ENCODE measurements around the gene LPP.
"Not testable (repeated sequence)": the region's sequence is repeated elsewhere in the genome, so short reads cannot be mapped to it uniquely, and the experiment has no call there.

Gene LPP

DNA sequence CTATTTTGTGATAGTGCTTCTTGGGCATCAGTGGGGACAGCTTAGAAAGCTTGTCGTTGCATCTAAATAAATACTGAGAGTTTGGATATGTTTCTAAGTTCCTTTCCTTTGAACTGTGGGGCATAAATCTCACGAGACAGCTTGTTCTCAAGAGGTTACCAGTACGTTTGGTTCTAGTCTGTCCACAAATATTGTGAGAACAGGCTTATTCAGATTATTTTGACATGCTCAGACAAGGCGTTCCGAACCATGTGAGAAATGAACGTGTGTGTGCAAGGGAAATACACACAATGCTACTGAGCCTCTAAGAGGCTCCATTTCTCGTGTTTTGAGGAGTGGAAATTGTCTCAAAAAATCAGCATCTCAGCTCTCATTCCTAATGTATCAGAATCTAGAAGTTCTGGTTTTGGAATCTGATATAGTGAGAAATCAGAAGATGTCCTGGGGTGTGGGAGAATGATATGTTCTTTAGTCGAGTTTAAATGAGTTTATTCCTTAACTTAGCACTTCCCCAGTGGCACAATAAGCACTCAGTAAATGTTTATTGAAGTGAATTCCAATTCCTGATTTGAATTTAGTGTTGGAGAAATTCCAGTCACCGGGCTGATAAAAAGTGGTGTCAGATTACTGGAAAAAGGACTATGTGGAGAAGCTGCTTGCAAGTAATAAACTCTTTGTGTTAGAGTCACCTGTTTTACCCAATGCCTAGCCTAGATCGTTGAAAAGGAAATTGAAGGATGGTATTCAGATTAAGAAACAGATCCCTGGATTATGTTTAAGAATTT, 481.5 kb downstream of the LPP start:
- no peak for DNase-seq (ENCODE audit: low read depth)

DNA sequence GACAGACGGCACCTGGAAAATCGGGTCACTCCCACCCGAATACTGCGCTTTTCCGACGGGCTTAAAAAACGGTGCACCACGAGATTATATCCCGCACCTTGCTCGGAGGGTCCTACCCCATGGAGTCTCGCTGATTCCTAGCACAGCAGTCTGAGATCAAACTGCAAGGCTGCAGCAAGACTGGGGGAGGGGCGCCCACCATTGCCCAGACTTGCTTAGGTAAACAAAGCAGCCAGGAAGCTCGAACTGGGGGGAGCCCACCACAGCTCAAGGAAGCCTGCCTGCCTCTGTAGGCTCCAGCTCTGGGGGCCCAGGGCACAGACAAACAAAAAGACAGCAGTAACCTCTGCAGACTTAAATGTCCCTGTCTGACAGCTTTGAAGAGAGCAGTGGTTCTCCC, 482.3 kb downstream of the LPP start:
- not testable (repeated sequence) for DNase-seq (ENCODE audit: low read depth)

DNA sequence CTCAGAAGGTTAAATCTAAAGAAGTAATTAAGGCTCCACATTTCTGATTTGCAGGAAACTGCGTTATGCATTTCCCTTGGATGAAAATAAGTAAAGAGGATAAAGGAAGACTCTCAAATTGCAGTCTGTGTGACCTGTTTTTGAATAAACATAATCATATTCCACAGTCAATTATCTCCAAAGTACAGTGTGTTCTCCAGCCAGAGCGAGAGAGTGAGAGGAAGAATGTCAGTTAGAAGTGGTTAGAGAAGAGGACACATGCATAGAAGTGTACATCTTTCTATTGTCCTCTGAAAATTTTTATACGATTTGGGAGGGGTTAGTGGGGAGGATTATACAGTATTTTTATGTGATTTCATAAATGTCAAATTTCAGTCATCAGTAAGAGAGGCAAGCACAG, 487.1 kb downstream of the LPP start:
- no peak for DNase-seq (ENCODE audit: low read depth)

DNA sequence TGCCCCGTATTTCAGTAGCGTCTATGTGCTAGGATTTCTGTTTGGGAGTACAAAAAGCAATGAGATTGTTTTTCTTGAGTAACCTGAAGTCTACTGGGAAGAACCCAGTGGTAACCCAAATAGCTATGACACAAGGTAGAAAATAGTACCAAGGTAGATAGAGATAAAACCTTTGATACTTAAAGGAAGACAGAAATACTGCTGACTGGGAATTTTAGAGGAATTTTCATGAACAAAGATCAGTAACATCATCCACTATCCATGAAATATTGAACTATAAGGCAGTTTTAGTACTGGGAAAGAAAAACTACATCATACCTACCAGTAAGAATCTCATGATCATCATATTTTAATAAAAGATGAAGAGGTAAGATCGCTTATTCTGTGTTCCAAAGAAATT, 489.8 kb downstream of the LPP start:
- no peak for DNase-seq (ENCODE audit: low read depth)

DNA sequence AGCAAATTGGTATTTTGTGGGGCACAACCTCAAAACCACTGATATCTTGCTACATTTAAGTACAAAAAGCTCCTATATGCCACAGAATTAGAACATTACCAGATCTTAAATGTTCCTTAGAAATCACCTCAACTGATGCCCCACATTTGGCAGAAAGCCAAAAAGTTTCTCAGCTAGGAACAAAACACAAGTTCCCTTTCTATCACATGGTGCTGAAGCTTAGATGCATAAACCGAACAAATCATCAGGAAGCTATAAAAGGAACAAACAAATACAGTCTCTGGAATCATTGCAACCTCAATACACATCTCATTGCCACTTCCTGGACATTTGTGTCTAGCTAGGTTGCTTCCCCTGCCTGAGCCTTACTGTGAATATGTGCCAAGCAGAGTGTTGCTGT, 492.6 kb downstream of the LPP start:
- DNase-seq (ENCODE audit: low read depth): no peak

DNA sequence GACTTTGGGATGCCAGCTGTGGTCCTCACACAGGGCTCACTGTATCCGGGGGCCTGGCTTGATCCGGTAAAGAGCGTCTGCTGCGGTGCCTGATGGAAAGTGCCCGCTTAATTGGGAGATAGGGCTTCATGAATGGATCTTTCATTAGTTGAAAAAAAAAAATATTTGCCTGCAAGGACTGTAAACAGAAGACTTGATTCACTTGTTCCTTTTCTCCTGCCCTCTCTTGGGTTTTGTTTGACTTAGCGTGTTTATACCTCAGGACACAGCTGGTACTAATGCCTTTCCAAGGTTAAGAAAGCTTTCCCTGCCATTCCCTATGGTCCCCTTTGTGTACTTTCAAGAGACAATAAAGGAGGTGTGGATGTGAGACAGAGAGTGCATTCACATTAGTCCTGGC, 493.3 kb downstream of the LPP start:
- no peak for DNase-seq (ENCODE audit: low read depth)

DNA sequence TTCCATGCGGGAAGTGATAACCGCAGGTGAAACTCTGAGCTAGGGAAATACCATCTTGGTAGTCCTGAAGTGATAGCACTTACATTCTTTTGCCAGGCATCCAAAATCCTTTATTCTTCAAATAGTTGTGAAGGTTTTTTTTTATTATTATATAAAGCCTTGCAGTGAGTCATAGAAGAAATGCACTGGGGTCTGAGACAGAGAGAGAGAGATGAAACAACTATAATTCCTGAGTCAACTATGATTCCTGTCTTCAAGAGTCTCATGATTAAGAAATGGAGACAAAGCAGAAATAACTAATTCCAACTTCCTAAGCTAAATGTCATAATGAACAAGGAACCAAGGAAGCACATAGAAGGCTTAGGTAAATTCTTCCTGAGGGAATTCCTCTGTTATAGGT, 495.6 kb downstream of the LPP start:
- no peak for DNase-seq (ENCODE audit: low read depth)

DNA sequence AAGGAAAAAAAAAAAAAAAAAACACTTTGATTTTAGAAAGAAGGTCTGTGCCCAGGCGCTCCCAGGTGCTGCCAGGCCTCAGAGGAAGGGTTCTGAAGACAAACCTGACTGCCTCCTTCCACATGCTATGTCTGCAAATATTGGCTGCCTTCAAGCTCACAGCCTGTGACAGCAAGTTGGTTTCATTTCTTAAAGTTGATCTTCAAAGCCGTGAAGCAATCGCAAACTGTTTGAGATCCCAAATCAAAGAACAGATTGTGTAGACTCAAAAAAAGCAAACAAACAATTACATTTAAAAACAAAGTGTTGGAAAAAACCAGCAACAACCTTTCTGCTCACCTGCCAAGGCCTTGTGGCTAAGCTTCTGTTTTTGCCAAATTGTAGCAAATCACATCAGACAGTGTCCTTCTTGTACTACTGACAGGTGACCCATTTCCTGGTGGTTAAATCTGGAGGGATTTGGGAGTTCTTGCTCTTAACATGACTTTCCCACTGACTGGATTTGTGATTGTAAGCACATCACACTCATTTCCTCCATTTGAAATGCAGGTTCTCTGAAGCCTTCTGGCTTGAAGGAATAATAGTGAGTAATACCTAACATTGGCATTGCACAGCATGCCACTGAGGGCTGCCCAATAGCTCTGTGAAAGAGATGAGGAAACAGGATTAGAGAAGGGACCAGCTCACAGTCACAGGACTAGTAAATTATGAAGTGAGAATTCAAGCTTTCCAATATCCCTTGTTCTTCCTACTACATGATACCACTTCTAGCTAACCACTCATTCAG, 502.4 kb downstream of the LPP start:
- no peak for DNase-seq (ENCODE audit: low read depth)

DNA sequence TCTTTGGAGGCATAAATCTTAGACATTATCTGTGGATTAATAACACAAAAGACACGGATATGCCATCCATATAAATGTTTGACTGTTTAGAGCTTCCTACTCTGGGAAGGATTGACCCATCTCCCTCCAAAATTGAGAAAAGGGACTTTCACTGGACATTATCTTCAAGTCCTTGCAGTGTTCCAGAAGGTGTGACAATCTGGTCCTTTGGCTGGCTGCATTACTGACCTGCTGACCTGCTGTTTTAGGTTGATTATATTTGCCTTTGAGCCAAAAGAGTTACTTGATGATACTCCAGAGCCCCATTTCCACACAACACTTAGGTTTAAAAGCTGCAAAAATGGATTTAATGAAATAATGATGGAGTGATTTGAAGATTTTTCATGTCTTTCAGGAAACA, 504.6 kb downstream of the LPP start:
- no peak for DNase-seq (ENCODE audit: low read depth)

DNA sequence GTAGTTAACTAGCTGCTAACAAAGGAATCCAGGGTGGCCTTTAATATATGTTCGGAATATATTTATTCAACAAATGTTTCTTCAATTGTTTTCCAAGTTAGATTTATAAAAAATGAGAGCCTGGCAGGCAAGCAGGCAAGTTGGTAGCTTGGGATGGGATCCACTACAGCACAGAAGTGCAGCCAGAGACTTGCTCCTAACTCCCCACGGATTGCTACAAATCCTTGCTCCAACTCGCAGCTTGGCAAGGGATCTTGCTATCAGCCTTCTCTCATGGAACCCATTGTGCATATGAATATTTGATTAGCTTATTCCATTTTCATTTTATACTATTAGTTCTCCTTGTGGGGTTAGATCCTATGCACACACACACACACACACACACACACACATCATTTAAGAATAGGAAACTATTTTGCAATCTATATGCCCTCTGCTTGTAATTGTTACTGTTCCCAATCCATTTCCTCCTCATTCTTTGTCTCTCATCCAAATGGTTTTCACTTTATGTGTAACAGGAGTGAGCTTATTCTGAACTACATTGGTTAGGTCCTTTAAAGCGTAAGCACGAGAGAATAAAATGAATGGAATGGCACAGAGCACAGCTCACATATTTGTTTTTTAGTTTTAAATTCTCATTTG, 505.6 kb downstream of the LPP start:
- no peak for DNase-seq (ENCODE audit: low read depth)

DNA sequence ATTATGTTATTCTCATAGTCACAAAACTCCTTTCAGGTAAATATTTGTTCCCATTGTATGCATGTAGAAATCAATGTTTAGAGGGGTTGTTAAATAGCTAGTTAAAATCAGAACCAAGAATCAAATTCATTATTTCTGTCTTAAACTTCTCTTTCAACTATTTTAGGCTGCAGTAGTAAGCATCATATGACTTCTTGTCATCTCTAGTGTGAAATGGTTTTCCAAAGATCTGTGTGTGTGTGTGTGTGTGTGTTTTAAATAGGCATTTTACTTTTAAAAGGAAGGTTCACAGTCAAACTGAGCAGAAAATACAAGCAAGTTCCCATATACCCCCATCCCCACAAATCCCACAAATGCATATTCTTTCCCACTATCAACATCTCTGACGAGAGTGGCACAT, 506.5 kb downstream of the LPP start:
- DNase-seq (ENCODE audit: low read depth): no peak

DNA sequence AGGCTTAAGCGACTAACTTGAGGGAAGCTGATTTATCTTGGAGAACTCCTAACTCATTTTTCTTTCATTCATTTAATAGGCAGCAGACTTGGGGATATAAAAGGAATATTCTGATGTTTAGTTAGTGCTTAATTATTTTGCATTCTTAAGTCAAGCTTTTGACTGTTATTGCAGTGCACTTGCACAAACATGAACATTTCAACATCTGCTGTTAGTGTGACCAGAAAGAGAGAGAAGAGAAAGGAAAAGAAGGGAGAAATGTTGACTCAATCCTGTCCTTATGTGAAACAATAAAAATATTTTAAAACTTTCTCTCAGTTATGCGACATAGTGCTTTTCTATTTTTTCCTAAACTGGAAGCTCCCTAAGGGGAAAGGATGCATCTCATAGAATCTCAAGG, 507.8 kb downstream of the LPP start:
- no peak for DNase-seq (ENCODE audit: low read depth)

DNA sequence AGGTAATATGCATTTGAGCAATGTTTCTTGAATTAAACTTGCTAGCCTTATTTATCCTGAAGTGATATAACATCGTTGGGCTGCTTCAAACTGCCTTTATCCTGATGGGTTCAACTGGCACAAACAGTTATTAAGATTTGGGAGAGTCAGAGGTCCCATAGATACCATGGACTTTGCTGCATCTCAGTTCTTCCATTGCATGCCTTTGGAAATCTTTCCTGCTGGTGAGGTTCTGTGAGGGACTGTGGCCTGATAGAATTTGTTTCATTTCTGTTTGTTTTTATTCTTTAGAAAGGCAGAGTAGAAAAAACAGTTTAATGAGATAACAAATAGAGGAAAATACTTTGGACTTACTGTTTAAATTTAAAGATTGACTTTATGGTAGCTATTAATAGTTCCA, 508.3 kb downstream of the LPP start:
- no peak for DNase-seq (ENCODE audit: low read depth)

DNA sequence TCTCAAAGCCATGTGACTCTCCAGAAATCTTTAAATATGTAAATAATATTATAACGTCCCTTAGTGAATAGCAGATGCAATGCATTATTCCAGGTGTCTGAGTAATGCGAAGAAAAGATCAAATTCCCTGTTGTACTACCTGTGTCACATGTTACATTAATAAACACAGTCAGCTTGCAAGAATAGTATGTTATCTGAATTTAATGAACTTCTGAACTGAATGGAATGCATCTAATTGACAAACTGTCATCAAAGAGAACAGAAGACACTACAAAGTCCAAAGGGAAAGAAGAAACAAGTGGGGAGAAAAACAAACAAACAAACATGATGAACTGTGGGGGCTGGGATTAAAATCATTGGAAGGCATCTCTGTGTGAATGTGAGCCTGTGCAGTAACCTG, 508.8 kb downstream of the LPP start:
- DNase-seq (ENCODE audit: low read depth): no peak

DNA sequence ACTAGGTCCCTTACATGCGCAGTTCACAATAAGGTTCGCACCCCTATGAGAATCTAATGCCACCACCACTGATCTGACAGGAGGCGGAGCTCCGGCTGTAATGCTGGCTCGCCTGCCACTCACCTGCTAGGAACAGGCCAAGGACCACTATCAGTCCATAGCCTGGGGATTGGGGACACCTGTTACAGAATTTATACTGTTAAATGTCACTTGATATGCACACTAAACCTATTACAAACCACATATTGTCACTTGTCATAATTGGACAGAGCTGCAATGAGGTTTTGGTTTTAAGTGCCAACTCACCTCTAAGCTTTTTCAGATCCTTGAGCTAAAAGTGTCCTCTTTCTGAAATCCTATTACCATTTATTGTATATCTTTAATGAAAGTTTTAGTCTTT, 509.9 kb downstream of the LPP start:
- DNase-seq (ENCODE audit: low read depth): no peak

DNA sequence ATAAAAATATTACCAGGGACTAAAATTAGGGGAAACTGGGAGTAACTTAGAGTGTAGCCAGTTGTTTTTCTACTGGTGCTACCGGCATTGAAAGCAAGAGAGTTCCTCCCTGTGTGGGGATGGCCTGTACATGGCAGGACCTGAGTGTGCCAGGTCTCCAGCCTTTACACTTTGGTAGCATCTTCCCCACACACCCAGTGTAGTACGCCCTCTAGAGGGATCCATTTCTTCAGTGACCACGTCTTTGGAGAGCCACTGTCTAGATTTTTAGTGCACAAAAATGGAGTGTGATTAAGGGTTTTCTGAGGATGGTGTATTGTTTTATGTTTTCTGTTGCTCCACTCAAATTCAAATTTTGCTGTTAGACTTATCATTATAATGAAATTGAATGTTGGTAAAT, 510.8 kb downstream of the LPP start:
- no peak for DNase-seq (ENCODE audit: low read depth)

DNA sequence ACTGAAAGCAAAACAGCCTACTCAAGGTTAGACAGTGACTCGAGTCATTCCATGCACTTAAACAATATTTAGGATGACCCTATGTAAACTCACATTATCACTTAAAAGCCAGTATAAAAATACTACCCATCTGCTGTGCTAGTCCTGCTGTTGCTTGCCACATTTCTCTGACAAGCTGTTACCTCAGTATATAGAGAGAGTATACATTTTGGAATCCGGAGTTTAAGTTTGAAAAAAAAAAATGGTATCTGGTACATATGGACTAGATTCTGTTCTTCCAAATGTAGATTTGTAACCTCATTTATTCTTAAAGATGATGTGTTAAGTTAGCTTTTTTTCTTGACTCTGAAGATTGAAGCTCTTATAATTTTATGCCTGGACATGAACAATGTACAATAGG, 514.0 kb downstream of the LPP start:
- DNase-seq (ENCODE audit: low read depth): no peak

DNA sequence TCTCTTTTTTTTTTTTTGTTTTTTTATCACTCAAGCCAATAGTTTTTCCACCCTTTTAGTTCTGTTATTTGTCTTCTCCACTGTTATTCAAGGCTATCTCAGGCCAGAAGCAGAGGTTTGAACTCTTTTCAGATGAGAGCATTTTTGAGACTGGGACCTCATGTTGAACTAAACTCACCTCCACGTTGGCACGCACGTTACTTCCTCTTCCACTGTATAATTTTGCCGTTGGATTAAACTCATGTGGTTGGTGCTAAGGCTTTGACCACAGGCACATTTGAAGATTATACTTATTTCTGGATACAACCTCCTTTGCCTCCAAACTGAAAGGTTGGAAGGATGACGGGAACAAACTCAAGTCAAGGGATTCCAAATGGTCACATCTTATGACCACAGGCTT, 516.5 kb downstream of the LPP start:
- DNase-seq (ENCODE audit: low read depth): no peak

DNA sequence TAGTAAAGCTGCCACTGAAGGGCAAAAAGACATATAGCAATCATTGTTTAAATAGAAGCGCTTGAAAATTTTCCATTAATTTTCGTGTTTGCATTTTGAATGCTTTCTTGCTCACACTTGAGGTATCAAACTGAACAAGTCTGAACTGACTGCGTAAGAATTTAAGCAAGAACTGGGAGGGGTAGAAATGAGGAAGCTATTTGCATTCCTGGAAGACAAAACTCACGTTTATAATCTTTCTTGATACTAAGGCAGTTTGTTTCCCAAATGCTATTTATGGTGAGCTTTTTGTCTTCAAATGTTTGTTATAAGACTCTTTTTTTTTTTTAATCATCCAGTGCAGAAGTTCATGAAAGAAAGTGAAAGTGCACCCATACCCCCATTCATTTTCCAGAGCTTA, 518.0 kb downstream of the LPP start:
- DNase-seq (ENCODE audit: low read depth): no peak

DNA sequence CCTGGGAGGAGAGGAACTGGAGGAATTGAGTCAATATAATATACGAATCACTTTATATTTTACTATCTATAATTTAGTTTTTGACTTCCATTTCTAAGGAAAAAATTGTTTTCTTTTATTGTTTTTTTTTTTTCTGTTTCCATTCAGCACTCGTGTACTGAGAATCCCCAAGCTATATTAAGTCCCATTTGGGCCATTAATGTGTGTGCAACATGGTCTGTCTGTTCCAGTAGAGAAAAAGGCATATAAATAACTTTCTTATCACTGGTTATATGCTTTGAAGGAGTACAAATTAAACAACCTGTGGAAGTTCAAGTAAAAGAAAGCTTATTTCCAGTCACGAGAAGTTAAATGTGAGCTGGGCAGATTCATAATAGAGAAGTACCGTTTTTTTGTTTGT, 518.9 kb downstream of the LPP start:
- DNase-seq (ENCODE audit: low read depth): no peak

DNA sequence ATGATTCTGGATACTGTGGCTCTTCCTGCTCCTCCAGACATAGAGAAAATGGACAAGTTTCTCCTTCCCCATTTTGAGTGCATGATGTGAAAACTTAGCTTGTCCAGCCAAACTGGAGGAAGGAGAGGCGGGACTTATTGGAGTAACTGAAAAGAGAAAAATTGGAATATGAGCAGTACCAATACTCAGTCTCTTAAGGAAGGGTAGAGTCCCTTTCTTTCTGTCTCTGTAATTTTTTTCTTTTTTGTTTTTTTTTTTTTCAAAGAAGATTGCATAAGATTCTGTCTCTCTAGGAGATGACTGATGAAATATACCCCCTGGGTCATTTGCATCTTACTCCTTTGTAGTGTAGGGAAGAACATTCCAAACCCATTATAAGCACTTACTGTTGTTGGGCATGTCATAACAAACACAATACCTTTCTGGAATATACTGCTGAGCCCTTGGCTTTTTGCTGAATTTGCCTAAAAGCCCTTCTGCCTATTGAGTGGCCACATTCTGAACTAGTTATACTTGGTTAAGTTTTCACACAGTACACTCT, 519.8 kb downstream of the LPP start:
- peak; percentile 79 for DNase-seq (ENCODE audit: low read depth)

DNA sequence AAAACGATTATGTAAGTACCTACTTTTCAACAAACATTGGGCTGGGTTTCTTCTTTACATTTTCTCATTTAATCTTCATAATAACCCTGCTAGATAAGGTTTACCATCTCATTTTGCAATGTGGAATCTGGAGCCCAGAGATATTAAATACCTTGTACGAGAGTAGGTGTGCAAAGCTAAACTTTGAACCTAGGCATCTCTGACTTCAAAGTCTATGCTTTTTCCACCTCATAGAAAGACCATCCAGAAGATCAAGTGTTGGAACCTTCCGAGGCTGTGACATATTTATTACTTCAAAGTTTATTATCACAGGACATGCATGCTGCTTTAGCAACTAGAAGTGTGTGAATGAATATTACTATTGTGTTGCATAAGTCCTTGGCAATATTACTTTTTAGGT, 520.6 kb downstream of the LPP start:
- no peak for DNase-seq (ENCODE audit: low read depth)

DNA sequence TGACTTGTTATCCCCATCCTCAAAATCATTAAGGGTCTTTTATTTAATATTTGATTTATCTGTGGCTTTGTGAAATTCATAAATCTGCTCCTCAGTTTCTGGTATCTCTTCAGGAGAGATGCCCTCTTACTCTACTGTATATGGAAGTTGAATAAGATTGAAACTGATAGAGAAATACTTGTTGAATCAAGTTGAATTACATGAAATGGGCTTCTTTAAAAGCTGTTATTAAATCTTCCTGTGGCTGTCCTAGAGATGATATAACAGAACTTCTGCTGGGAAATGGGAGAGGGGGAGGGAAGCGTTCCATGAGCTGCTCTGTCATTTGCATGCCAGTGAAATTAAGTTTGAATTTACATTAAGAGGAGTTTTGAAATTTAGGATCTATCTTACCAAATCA, 523.4 kb downstream of the LPP start:
- no peak for DNase-seq (ENCODE audit: low read depth)

All from GM04504 (cell line).